Trophoblast cell (in vitro differentiated cells and primary cell): ENCODE measurements around the gene RABL3.

Experiments
- DNase-seq, 2 donors: peaks; one replicate each; pipeline ENCODE4 v3.0.0-alpha.2; 2016
- H2AFZ ChIP-seq: 2 replicates; pipeline ENCODE4 v1.6.1; 2013; ENCODE audit warnings: low read length, moderate library complexity, mild to moderate bottlenecking; ENCODE audit not compliant: insufficient read depth, poor library complexity
- H2AK5ac ChIP-seq: 2 replicates; pipeline ENCODE4 v1.6.1; 2013; ENCODE audit warnings: mild to moderate bottlenecking, low read length
- H2BK120ac ChIP-seq: 2 replicates; pipeline ENCODE4 v1.6.1; 2013; ENCODE audit warnings: low read length, mild to moderate bottlenecking, moderate library complexity; ENCODE audit not compliant: insufficient read depth, poor library complexity
- H2BK12ac ChIP-seq: 2 replicates; pipeline ENCODE4 v1.6.1; 2013; ENCODE audit warnings: mild to moderate bottlenecking, low read length, moderate library complexity
- H2BK5ac ChIP-seq: 2 replicates; pipeline ENCODE4 v1.6.1; 2013; ENCODE audit warnings: low read length, low read depth, moderate library complexity, mild to moderate bottlenecking; ENCODE audit not compliant: poor library complexity
- H3K14ac ChIP-seq: 2 replicates; pipeline ENCODE4 v1.6.1; 2013; ENCODE audit warnings: mild to moderate bottlenecking, low read length
- H3K18ac ChIP-seq: 2 replicates; pipeline ENCODE4 v1.6.1; 2013; ENCODE audit warnings: mild to moderate bottlenecking, low read length
- H3K23ac ChIP-seq: 2 replicates; pipeline ENCODE4 v1.6.1; 2013; ENCODE audit warnings: low read length
- H3K27ac ChIP-seq: 2 replicates; pipeline ENCODE4 v1.5.1; 2013; ENCODE audit warnings: low read depth, mild to moderate bottlenecking, inconsistent platforms, low read length, moderate library complexity
- H3K27me3 ChIP-seq: 2 replicates; pipeline ENCODE4 v1.6.1; 2013; ENCODE audit warnings: inconsistent platforms, mild to moderate bottlenecking, low read length, moderate library complexity; ENCODE audit not compliant: insufficient read depth
- H3K36me3 ChIP-seq, 2 experiments: 1 replicate in 1 of 2; 2 replicates in 1 of 2; pipeline ENCODE4 v1.6.1; 2013; ENCODE audit warnings: low read length in 2 of 2, mild to moderate bottlenecking in 2 of 2, moderate library complexity in 1 of 2; ENCODE audit not compliant: insufficient read depth in 2 of 2, control insufficient read depth in 1 of 2
- H3K4ac ChIP-seq: 2 replicates; pipeline ENCODE4 v1.6.1; 2013; ENCODE audit warnings: low read depth, mild to moderate bottlenecking, low read length, moderate library complexity
- H3K4me1 ChIP-seq, 2 experiments: 1 replicate in 1 of 2; 2 replicates in 1 of 2; pipeline ENCODE4 v1.6.1; 2013; ENCODE audit warnings: low read length in 2 of 2, mild to moderate bottlenecking in 2 of 2, moderate library complexity in 1 of 2; ENCODE audit not compliant: insufficient read depth in 2 of 2, control insufficient read depth in 1 of 2
- H3K4me2 ChIP-seq: 2 replicates; pipeline ENCODE4 v1.6.1; 2013; ENCODE audit warnings: inconsistent platforms, mild to moderate bottlenecking, low read length, moderate library complexity
- H3K4me3 ChIP-seq: 2 replicates; pipeline ENCODE4 v1.5.1; 2013; ENCODE audit warnings: mild to moderate bottlenecking, low read depth, low read length, inconsistent platforms
- H3K79me1 ChIP-seq: one replicate; pipeline ENCODE4 v1.6.1; 2013; ENCODE audit warnings: low read length
- H3K79me2 ChIP-seq: 2 replicates; pipeline ENCODE4 v1.6.1; 2013; ENCODE audit warnings: low read length, mild to moderate bottlenecking; ENCODE audit not compliant: control insufficient read depth, insufficient read depth, poor library complexity
- H3K9ac ChIP-seq: 2 replicates; pipeline ENCODE4 v1.6.1; 2013; ENCODE audit warnings: mild to moderate bottlenecking, low read length
- H3K9me3 ChIP-seq: 2 replicates; pipeline ENCODE4 v1.6.1; 2013; ENCODE audit warnings: low read depth, mild to moderate bottlenecking, control low read depth, inconsistent platforms, low read length; ENCODE audit not compliant: insufficient read depth
- H4K12ac ChIP-seq: 2 replicates; pipeline ENCODE4 v1.6.1; 2013; ENCODE audit warnings: low read depth, mild to moderate bottlenecking, low read length, moderate library complexity
- H4K8ac ChIP-seq: 2 replicates; pipeline ENCODE4 v1.6.1; 2013; ENCODE audit warnings: low read depth, mild to moderate bottlenecking, low read length, moderate library complexity
- H4K91ac ChIP-seq: one replicate; pipeline ENCODE4 v1.6.1; 2013; ENCODE audit warnings: low read depth, mild to moderate bottlenecking, low read length, moderate library complexity
- WGBS: extraction: QIAGEN DNeasy Blood & Tissue Kit; methylation state at CpG from one replicate; pipeline ENCODE4 v1.1.7; 2013; ENCODE audit warnings: missing lambda C conversion rate; ENCODE audit not compliant: insufficient read length, insufficient coverage; ENCODE audit errors: extremely low coverage; 5-methylcytosine and 5-hydroxymethylcytosine counted together

The RABL3 gene

DNA sequence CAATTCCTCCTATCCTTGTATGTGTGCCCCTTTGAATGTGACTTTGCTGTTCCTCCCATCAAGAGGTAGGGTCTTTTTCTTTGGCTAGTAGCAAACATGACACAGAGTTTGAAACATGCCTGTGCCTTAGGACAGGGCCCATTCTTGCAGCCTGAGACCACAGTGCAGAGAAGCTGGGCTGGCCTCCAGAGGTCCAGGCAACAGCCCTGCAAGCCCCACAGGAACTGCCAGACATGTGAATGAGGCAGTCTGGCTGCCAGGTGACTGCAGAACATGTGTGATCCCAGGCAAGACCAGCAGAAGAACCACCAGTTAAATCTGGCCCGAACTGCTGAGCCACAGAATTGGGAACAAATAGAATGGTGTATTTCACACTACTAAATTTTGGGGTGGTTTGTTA is 59.1 kb downstream of the RABL3 start:
- Histone ChIP-seq H3K4me3 (no peak overlapping the region), H3K27me3 (no peaks in the 10 kb centered on the region), H4K91ac (no peak overlapping the region), H4K8ac (no peak overlapping the region), H2BK12ac (no peak overlapping the region), H3K79me2 (no peaks in the 10 kb centered on the region), H2BK120ac (no peak overlapping the region), H3K79me1 (no peaks in the 10 kb centered on the region), H3K23ac (no peak overlapping the region), H3K18ac (peak overlapping the region; percentile 50), H2AK5ac (no peak overlapping the region), H2BK5ac (no peak overlapping the region), H3K4me1 (peaks cover 0 to 5% of the 10 kb centered on the region in 2 experiments), H3K4ac (no peak overlapping the region), H3K14ac (no peak overlapping the region), H2AFZ (no peak overlapping the region), H3K9me3 (no peaks in the 10 kb centered on the region), H3K27ac (no peak overlapping the region), H3K36me3 (no peaks in the 10 kb centered on the region), H3K4me2 (no peak overlapping the region), H4K12ac (no peak overlapping the region), H3K9ac (no peak overlapping the region)
- WGBS, result no CpG with 5 or more reads among the region's 1 CpG
- DNase-seq, result no peak

DNA sequence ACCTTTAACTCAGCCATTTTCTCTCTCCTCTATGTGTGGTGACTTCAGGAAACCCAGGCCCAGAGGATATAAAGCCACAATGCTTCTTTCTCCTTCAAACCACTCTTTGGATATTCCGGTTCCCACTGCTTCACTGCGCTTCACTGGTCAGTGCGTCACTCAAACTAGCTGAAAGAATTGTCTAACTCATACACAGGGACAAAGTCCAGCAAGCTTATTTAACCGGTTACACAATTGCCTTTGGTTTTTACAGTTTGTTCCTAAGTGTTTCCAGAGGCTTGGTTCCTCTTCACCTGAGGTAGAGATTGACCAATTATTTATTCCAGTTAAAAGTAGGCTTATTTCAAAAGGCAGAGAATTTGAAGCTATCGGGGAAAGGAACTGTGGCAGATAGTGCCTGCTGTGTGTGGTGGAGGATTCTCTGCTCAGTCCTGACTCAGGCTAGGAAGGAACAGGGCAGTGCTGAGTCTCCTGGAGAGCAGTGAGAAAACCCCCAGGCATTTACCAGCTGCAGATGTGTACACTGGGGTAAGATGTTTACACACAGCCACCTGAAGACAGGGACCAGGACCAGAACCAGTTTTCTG is 60.1 kb downstream of the RABL3 start, which contains the start of gene HGD:
HGD (minus strand) TSS at position 145 of the 587 bp plus-strand sequence; CDS start at position 17, 128 bp downstream.
- Histone ChIP-seq H3K4ac (no peak within 1 kb of the TSS), H3K23ac (no peak within 1 kb of the TSS), H3K9me3 (no peaks in the 10 kb centered on the region), H3K4me1 (peaks cover 0 to 5% of the 10 kb centered on the region in 2 experiments), H3K14ac (no peak within 1 kb of the TSS), H4K8ac (no peak within 1 kb of the TSS), H3K27me3 (no peaks in the 10 kb centered on the region), H2AFZ (no peak within 1 kb of the TSS), H2BK120ac (no peak within 1 kb of the TSS), H2AK5ac (no peak within 1 kb of the TSS), H2BK5ac (no peak within 1 kb of the TSS), H3K4me3 (no peak within 1 kb of the TSS), H3K4me2 (no peak within 1 kb of the TSS), H3K27ac (no peak within 1 kb of the TSS), H3K18ac (no peak within 1 kb of the TSS), H3K79me2 (no peaks in the 10 kb centered on the region), H3K79me1 (no peaks in the 10 kb centered on the region), H3K36me3 (no peaks in the 10 kb centered on the region), H3K9ac (no peak within 1 kb of the TSS), H4K91ac (no peak within 1 kb of the TSS), H2BK12ac (no peak within 1 kb of the TSS), H4K12ac (no peak within 1 kb of the TSS)
- no CpG with 5 or more reads among the region's 5 CpGs for WGBS
- DNase-seq, result no peak

DNA sequence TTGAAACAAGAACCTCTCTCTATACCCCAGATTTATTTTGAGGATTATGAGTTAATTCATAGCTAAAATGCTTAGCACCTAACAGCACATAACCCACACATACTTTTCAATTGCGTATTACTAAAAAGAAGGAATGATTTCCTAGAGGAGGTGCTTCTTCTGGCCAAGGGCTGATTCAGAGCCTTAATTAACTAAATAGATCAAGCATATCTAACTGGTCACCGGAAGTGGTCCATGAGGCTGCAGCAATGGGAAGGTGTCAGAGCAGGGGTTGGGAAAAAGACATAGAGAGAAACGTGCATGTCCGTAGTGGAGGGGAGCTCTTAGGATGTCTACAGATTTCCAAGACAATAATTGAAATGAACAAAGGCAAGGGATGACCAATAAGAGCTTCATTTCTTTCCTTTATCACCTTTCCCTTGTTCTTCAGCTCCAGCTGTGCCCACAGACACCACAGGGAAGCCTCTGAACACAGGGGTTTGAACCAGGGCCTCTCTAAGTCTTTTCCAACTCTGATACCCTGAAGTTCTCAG is 60.7 kb downstream of the RABL3 start:
- H2AK5ac ChIP-seq, result no peak overlapping the region

DNA sequence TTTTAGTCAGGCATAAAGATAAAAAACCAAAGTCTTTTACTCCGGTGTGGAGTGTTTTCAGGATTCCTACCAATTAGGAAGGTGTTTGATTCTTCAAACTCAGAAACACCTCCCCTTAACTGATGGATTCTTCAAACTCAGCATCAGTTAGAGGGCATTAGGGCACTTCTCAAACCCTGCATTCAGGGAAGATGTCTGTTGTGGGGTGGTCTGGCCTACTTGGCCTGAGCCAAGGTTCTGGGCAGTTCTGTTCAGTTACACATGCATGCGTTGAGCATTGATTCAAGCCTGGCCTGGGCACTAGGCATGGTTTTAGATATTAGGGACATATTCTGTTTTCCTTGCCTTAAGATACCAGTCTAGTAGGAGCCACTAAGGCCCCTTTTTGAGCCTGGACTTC is 61.3 kb downstream of the RABL3 start:
- H2AK5ac ChIP-seq, result no peak overlapping the region
- H3K27ac ChIP-seq, result no peak overlapping the region
- no peak overlapping the region for H3K23ac ChIP-seq
- H3K4me3 ChIP-seq, result no peak overlapping the region
- H3K9me3 ChIP-seq, result no peaks in the 10 kb centered on the region
- no peak overlapping the region for H3K9ac ChIP-seq
- no peak overlapping the region for H3K14ac ChIP-seq
- no peak overlapping the region for H3K4ac ChIP-seq
- H2AFZ ChIP-seq, result no peak overlapping the region
- no CpG with 5 or more reads among the region's 2 CpGs for WGBS
- H3K36me3 ChIP-seq, result no peaks in the 10 kb centered on the region
- H3K18ac ChIP-seq, result no peak overlapping the region
- no peak for DNase-seq
- H3K27me3 ChIP-seq, result no peaks in the 10 kb centered on the region
- H2BK120ac ChIP-seq, result no peak overlapping the region
- H3K79me1 ChIP-seq, result no peaks in the 10 kb centered on the region
- no peak overlapping the region for H4K8ac ChIP-seq
- no peak overlapping the region for H4K12ac ChIP-seq
- no peak overlapping the region for H2BK12ac ChIP-seq
- H3K79me2 ChIP-seq, result no peaks in the 10 kb centered on the region
- peaks cover 0 to 5% of the 10 kb centered on the region in 2 experiments for H3K4me1 ChIP-seq
- no peak overlapping the region for H3K4me2 ChIP-seq
- H2BK5ac ChIP-seq, result no peak overlapping the region
- no peak overlapping the region for H4K91ac ChIP-seq

More for the DNA sequence above, 60.7 kb downstream of the RABL3 start:
- Histone ChIP-seq H3K14ac (no peak overlapping the region), H3K79me1 (no peaks in the 10 kb centered on the region), H2BK120ac (no peak overlapping the region), H4K91ac (no peak overlapping the region), H2AFZ (no peak overlapping the region), H3K4me3 (no peak overlapping the region), H3K4ac (no peak overlapping the region), H3K79me2 (no peaks in the 10 kb centered on the region), H2BK12ac (no peak overlapping the region), H3K4me1 (peaks cover 0 to 5% of the 10 kb centered on the region in 2 experiments), H3K9ac (no peak overlapping the region), H3K23ac (no peak overlapping the region), H3K36me3 (no peaks in the 10 kb centered on the region), H3K27ac (no peak overlapping the region), H4K8ac (no peak overlapping the region), H3K18ac (no peak overlapping the region), H3K27me3 (no peaks in the 10 kb centered on the region), H3K9me3 (no peaks in the 10 kb centered on the region), H4K12ac (no peak overlapping the region), H2BK5ac (no peak overlapping the region), H3K4me2 (no peak overlapping the region)
- no peak for DNase-seq
- no CpG with 5 or more reads among the region's 4 CpGs for WGBS
